PC-3 (cell line): ENCODE results near the gene AGAP1.

ENCODE experiments used
- CTCF ChIP-seq: fragments of 300-600 bp; sonication (generic); conservative IDR thresholded peaks from 2 replicates; pipeline ENCODE4 v1.5.1; 2017; ENCODE audit warnings: antibody characterized with exemption, low read depth, mild to moderate bottlenecking, low read length
- EZH2 ChIP-seq: fragments of 300-600 bp; sonication (generic); IDR thresholded peaks from one replicate; pipeline ENCODE4 v1.6.1; 2017; ENCODE audit warnings: antibody characterized with exemption, mild to moderate bottlenecking, low read length; ENCODE audit not compliant: unreplicated experiment

- TF ChIP-seq EZH2: no peak
- TF ChIP-seq CTCF: no peak
These were observed 196.4 kb downstream of the AGAP1 start for GRCh38 chr2:235690082-235690808.
